GM20000 (cell line): ENCODE results near the gene TMEM187.

Experiments
- DNase-seq: peaks from one replicate; pipeline ENCODE4 v3.0.0; 2012; ENCODE audit warnings: low spot score
- TF ChIP-seq, protein P1 (sequence below): IDR thresholded peaks from 2 replicates; pipeline ENCODE4 v1.5.1; 2012; ENCODE audit warnings: mild to moderate bottlenecking, control low read depth; ENCODE audit errors: extremely low read depth, missing control alignments

TMEM187 gene

DNA sequence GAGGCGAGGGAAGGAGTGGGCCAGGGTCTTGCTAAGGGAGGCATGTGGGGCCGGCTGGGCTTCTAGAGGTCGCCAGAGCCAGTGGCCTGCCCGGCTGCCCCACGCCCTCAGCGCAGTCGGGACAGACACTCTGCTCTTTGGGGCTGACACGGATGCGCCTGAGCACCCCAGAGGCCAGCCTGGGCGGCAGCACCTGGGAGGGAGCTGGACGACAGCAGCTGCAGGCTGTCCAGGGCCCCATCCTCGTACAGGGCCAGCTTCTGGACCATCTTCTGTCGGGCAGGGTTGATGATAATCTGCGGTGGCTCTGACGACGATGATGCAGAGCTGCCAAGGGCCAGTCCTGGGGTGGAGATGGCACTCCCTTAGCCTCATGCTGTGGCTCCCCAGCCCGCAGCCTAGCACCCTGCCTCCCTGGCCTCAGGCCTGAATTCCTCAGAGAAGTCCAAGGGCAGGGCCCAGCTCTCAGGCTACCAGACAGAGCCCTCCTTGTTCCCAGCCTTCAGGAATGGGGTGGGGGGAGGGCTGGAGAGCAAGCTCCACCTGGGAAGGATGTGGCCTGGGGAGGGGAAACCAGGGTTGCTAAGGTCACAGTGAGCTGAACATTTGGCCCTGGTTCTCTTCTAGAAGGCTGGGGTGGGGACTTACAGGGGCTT, 39.9 kb downstream of the TMEM187 start:
- DNase-seq = no peak
- TF ChIP-seq, protein P1, sequence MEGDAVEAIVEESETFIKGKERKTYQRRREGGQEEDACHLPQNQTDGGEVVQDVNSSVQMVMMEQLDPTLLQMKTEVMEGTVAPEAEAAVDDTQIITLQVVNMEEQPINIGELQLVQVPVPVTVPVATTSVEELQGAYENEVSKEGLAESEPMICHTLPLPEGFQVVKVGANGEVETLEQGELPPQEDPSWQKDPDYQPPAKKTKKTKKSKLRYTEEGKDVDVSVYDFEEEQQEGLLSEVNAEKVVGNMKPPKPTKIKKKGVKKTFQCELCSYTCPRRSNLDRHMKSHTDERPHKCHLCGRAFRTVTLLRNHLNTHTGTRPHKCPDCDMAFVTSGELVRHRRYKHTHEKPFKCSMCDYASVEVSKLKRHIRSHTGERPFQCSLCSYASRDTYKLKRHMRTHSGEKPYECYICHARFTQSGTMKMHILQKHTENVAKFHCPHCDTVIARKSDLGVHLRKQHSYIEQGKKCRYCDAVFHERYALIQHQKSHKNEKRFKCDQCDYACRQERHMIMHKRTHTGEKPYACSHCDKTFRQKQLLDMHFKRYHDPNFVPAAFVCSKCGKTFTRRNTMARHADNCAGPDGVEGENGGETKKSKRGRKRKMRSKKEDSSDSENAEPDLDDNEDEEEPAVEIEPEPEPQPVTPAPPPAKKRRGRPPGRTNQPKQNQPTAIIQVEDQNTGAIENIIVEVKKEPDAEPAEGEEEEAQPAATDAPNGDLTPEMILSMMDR = no peak

DNA sequence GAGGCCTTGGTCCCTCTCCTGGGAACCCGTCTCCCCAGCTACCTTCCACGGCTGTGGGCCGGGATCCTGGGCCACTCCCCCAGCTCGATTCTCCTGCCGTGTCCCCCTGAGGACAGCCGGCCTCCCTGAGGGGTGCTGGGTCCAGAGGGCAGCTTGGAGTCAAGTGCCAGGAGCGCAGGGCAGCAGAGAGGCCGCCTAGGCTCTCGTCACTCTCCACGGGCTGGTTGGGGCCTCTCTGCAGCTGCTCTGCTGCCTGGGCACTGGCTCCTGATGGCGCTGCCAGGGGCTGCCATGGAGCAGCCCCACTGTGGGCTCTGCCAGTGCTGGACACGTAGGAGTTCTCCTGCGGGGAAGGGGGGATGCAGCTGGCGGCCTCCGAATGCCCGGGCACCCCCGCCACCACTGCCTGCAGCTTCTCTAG, 40.5 kb downstream of the TMEM187 start:
- TF ChIP-seq, protein P1 = no peak
- DNase-seq = no peak

DNA sequence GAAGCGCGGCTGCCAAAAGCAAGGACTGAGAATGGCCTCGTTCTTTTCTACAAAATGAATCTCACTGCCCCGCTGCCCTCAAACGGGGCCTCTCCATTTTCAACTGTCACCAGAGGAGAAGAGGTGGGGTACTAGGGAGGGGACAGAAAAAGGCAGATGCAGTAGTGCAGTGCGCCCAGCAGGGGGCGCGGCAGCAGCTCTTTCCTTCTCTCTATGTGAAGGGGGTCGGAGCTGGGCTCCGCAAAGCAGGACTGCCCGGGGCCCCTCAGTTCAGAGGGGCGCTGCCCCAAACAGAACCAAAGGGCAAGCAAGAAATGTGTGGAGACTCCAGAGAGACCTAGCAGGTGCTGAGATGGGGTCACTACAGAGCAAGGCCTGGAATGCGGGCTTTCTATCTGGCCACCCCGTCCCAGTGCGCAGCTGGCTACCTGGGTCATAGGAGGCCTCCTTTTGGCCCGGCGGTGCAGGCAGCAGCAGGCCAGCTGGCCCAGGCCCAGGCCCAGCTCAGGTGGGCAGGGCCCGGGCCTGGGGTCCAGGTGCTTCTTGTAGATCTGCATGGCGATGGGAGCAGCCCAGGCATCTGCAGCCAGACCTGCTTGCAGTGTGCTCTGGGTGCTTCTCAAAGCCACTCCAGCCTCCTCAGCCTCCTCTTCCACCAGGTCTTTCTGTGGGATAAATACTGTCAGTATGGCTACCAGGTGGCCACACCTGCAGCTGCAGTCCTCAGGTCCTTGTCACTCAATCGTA, 41.2 kb downstream of the TMEM187 start:
- TF ChIP-seq, protein P1 = peak; percentile 29
- DNase-seq = peak; percentile 59

DNA sequence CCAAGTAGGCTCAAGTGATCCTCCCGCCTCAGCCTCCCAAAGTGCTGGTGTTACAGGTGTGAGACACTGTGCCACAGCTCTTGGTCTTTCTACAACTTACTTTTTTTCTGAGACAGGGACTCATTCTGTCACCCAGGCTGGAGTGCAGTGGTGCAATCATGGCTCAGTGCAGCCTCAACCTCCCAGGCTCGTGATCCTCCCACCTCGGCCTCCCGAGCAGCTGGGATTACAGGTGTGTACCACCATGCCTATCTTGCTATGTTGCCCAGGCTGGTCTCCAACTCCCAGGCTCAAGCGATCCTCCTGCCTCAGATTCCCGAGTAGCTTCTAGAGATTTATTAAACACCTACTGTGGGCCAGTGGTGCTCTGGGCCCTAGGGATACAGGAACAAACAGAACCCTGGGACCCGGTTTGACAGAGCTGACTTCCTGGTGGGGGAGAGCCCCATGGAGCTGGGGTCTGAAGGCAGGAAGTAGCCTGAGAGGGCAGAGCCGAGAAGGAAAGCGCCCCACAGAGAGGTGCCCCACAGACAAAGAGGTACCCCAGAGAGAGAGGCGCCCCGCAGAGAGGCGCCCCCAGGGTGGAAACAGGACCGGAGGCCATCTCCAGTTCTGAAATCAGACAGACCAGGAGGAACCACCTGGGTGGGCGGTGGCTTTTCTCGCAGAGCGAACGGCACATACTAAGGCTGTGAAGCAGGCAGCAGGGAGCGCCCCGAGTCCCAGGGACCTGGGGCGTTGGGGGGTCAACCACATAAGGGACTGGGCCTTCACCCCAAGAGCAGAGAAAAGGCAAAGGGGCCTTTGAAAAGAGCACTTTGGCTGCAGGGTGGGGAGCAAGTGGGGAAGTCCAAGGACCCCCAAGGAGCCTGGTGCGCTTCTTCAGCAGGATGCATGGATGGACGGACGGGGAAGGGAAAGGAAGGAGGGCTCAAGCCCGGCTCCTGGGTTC, 42.2 kb downstream of the TMEM187 start:
- TF ChIP-seq, protein P1 = no peak
- DNase-seq = no peak

DNA sequence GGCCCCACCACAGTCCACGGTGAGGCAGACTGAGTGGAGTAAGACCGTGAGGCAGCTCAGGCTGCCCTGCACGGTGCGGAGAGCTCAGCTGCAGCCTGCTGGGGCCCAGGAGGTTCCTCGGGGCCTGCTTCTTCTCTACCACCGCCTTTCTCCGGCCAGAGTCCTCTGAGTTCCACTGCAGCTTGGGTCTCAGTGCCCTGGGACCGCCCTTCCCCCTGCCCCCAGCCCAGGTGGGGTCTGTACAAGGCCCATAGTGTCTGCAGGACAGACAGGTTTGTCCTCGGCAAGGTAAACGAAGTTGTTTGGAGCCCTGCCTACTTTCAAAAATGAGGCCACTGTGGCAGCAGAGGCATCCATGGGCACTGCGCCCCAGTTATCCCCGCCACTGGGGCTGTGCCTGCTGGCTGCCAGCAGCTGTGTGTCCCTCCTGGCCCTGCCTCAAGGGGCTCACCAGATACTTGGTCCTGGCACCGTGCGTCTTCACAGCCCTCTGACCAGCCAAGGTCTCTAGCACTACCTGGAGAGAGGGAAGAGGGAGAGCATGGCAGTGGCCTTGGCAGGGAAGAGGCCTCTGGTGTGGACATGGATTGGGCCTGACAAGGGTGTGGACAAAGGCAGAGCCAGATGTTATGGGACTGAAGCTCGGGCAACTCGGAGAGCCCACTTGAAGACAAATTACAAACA, 43.2 kb downstream of the TMEM187 start:
- no peak for DNase-seq

DNA sequence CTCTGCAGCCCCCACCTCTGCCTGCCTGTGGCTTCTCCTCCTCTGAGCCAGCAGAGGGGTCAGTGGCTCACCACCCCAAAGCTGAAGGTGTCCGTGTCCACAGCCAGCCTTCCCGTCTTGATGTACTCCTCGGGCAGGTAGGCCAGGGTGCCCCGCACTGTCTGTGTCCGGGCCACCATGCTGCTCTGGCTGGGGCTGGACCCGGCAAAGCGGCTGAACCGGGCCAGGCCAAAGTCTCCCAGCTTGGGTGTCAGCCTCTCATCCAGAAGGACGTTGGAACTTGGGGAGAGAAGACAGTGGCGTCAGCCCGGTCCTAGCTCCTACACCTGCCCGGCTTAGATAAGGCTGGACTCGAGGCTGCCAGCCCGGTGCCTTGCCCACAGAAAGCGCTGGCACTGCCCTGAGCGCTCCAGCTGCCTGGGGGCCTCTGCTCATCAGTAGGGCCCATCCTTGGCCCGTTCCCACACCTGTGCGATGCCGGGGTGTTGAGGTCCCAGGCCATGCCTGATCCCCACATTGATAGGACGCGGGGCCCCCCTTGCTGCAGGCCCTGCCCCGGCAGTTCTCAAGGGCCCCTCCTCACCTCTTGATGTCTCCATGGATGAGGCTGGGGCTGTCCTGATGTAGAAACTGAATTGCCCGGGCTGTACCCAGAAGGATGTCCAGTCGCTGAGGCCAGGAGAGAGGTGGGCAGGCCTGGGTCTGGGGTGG, 44.0 kb downstream of the TMEM187 start:
- TF ChIP-seq, protein P1 = no peak
- no peak for DNase-seq

More for the DNA sequence above, 43.2 kb downstream of the TMEM187 start:
- TF ChIP-seq, protein P1 = no peak
